ENCODE measurements around the gene MRGPRG.
"Not testable (repeated sequence)": the region's sequence is repeated elsewhere in the genome, so short reads cannot be mapped to it uniquely, and the experiment has no call there.

The MRGPRG gene

GRCh38 chr11:3218483-3219280 lies at the start of gene MRGPRG:
Gene MRGPRG, minus strand, starts transcription at chr11:3218813. Its CDS starts 0 bp downstream, at chr11:3218813.
- no peak within 1 kb of the TSS for H3K9ac ChIP-seq (ENCODE audit: insufficient read length, low read depth)
- peaks cover 14% of the 10 kb centered on the region for H3K4me1 ChIP-seq (ENCODE audit: insufficient read depth, insufficient read length)
- no peaks in the 10 kb centered on the region for H3K9me3 ChIP-seq (ENCODE audit: insufficient read depth, low read length)
- H3K27me3 ChIP-seq (ENCODE audit: insufficient read depth, insufficient read length) = no peaks in the 10 kb centered on the region
- no peaks in the 10 kb centered on the region for H3K36me3 ChIP-seq (ENCODE audit: insufficient read depth, insufficient read length, low read length)
- no peak for DNase-seq (ENCODE audit: low read depth, low spot score)
- H3K4me3 ChIP-seq (ENCODE audit: insufficient read length, low read depth) = no peak within 1 kb of the TSS
- TF ChIP-seq YY1 (IDR thresholded peaks at IDR 0.05; ENCODE audit: insufficient read depth, insufficient read length) (no peak), SUZ12 (IDR thresholded peaks at IDR 0.05; ENCODE audit: extremely low read depth, insufficient read depth, insufficient read length) (no peak), ZNF274 (IDR thresholded peaks at IDR 0.05; ENCODE audit: low read depth, low read length) (no peak)

GRCh38 chr11:3262548-3262947 lies 43.9 kb upstream of the MRGPRG start:
- H3K9ac ChIP-seq (ENCODE audit: insufficient read length, low read depth); DNase-seq (ENCODE audit: low read depth, low spot score); H3K27me3 ChIP-seq (ENCODE audit: insufficient read depth, insufficient read length); H3K4me1 ChIP-seq (ENCODE audit: insufficient read depth, insufficient read length); H3K4me3 ChIP-seq (ENCODE audit: insufficient read length, low read depth); H3K9me3 ChIP-seq (ENCODE audit: insufficient read depth, low read length); H3K36me3 ChIP-seq (ENCODE audit: insufficient read depth, insufficient read length, low read length): not testable (repeated sequence)

GRCh38 chr11:3261831-3262230 lies 43.2 kb upstream of the MRGPRG start:
- not testable (repeated sequence) for H3K9me3 ChIP-seq (ENCODE audit: insufficient read depth, low read length); H3K9ac ChIP-seq (ENCODE audit: insufficient read length, low read depth); H3K36me3 ChIP-seq (ENCODE audit: insufficient read depth, insufficient read length, low read length); H3K27me3 ChIP-seq (ENCODE audit: insufficient read depth, insufficient read length); DNase-seq (ENCODE audit: low read depth, low spot score); H3K4me1 ChIP-seq (ENCODE audit: insufficient read depth, insufficient read length); H3K4me3 ChIP-seq (ENCODE audit: insufficient read length, low read depth)

- H3K9ac ChIP-seq (ENCODE audit: insufficient read length, low read depth); H3K27me3 ChIP-seq (ENCODE audit: insufficient read depth, insufficient read length); H3K9me3 ChIP-seq (ENCODE audit: insufficient read depth, low read length); H3K36me3 ChIP-seq (ENCODE audit: insufficient read depth, insufficient read length, low read length); DNase-seq (ENCODE audit: low read depth, low spot score); H3K4me1 ChIP-seq (ENCODE audit: insufficient read depth, insufficient read length); H3K4me3 ChIP-seq (ENCODE audit: insufficient read length, low read depth): not testable (repeated sequence)
These were observed 38.9 kb upstream of the MRGPRG start for GRCh38 chr11:3257509-3257908.

- DNase-seq (ENCODE audit: low read depth, low spot score); H3K36me3 ChIP-seq (ENCODE audit: insufficient read depth, insufficient read length, low read length); H3K4me1 ChIP-seq (ENCODE audit: insufficient read depth, insufficient read length); H3K27me3 ChIP-seq (ENCODE audit: insufficient read depth, insufficient read length); H3K4me3 ChIP-seq (ENCODE audit: insufficient read length, low read depth); H3K9me3 ChIP-seq (ENCODE audit: insufficient read depth, low read length); H3K9ac ChIP-seq (ENCODE audit: insufficient read length, low read depth): not testable (repeated sequence)
These were observed 36.6 kb upstream of the MRGPRG start for GRCh38 chr11:3255241-3255640.

GRCh38 chr11:3254773-3255172 lies 36.2 kb upstream of the MRGPRG start:
- not testable (repeated sequence) for H3K9ac ChIP-seq (ENCODE audit: insufficient read length, low read depth); H3K27me3 ChIP-seq (ENCODE audit: insufficient read depth, insufficient read length); H3K4me1 ChIP-seq (ENCODE audit: insufficient read depth, insufficient read length); DNase-seq (ENCODE audit: low read depth, low spot score); H3K4me3 ChIP-seq (ENCODE audit: insufficient read length, low read depth); H3K9me3 ChIP-seq (ENCODE audit: insufficient read depth, low read length); H3K36me3 ChIP-seq (ENCODE audit: insufficient read depth, insufficient read length, low read length)

GRCh38 chr11:3245071-3245470 lies 26.5 kb upstream of the MRGPRG start:
- Histone ChIP-seq H3K4me1 (ENCODE audit: insufficient read depth, insufficient read length) (no peaks in the 10 kb centered on the region), H3K9me3 (ENCODE audit: insufficient read depth, low read length) (peaks cover 26% of the 10 kb centered on the region), H3K4me3 (ENCODE audit: insufficient read length, low read depth) (no peak overlapping the region), H3K9ac (ENCODE audit: insufficient read length, low read depth) (no peak overlapping the region), H3K27me3 (ENCODE audit: insufficient read depth, insufficient read length) (peaks cover 2% of the 10 kb centered on the region), H3K36me3 (ENCODE audit: insufficient read depth, insufficient read length, low read length) (no peaks in the 10 kb centered on the region)
- no peak for DNase-seq (ENCODE audit: low read depth, low spot score)
- TF ChIP-seq ZNF274 (IDR thresholded peaks at IDR 0.05; ENCODE audit: low read depth, low read length) = no peak
- no peak for TF ChIP-seq YY1 (IDR thresholded peaks at IDR 0.05; ENCODE audit: insufficient read depth, insufficient read length)
- no peak for TF ChIP-seq SUZ12 (IDR thresholded peaks at IDR 0.05; ENCODE audit: extremely low read depth, insufficient read depth, insufficient read length)

- DNase-seq (ENCODE audit: low read depth, low spot score) = no peak
- H3K36me3 ChIP-seq (ENCODE audit: insufficient read depth, insufficient read length, low read length) = no peaks in the 10 kb centered on the region
- peaks cover 2% of the 10 kb centered on the region for H3K27me3 ChIP-seq (ENCODE audit: insufficient read depth, insufficient read length)
- no peaks in the 10 kb centered on the region for H3K4me1 ChIP-seq (ENCODE audit: insufficient read depth, insufficient read length)
- no peak overlapping the region for H3K4me3 ChIP-seq (ENCODE audit: insufficient read length, low read depth)
- TF ChIP-seq SUZ12 (IDR thresholded peaks at IDR 0.05; ENCODE audit: extremely low read depth, insufficient read depth, insufficient read length) (no peak), YY1 (IDR thresholded peaks at IDR 0.05; ENCODE audit: insufficient read depth, insufficient read length) (no peak), ZNF274 (IDR thresholded peaks at IDR 0.05; ENCODE audit: low read depth, low read length) (no peak)
- H3K9me3 ChIP-seq (ENCODE audit: insufficient read depth, low read length) = peaks cover 26% of the 10 kb centered on the region
- no peak overlapping the region for H3K9ac ChIP-seq (ENCODE audit: insufficient read length, low read depth)
These were observed 25.3 kb upstream of the MRGPRG start for GRCh38 chr11:3243880-3244279.

Data from NT2/D1 (cell line).